Activated gamma-delta T cell treated with Interleukin-2 at 50 U/mL for 16 hours (primary cell): ENCODE measurements around the gene C10orf90.

Experiments
- DNase-seq: peaks from one replicate; pipeline ENCODE4 v3.0.0-alpha.2; 2020

Gene C10orf90

GRCh38 chr10:126417220-126417825, 253.2 kb downstream of the C10orf90 start:
- DNase-seq = no peak

- DNase-seq = no peak
Observed at GRCh38 chr10:126409821-126410220, 260.7 kb downstream of the C10orf90 start.

- DNase-seq = no peak
Observed at GRCh38 chr10:126408953-126409641, 261.4 kb downstream of the C10orf90 start.

- no peak for DNase-seq
Observed at GRCh38 chr10:126407831-126408230, 262.7 kb downstream of the C10orf90 start.

- no peak for DNase-seq
Observed at GRCh38 chr10:126405239-126405775, 265.2 kb downstream of the C10orf90 start.

GRCh38 chr10:126402721-126403695, 267.5 kb downstream of the C10orf90 start:
- no peak for DNase-seq

- no peak for DNase-seq
Observed at GRCh38 chr10:126400641-126401040, 269.9 kb downstream of the C10orf90 start.

GRCh38 chr10:126398924-126399323, 271.6 kb downstream of the C10orf90 start:
- no peak for DNase-seq

GRCh38 chr10:126398383-126398743, 272.1 kb downstream of the C10orf90 start:
- no peak for DNase-seq

GRCh38 chr10:126397640-126398382, 272.7 kb downstream of the C10orf90 start:
- no peak for DNase-seq

GRCh38 chr10:126397156-126397555, 273.3 kb downstream of the C10orf90 start:
- DNase-seq = no peak

- DNase-seq = no peak
Observed at GRCh38 chr10:126394948-126395347, 275.5 kb downstream of the C10orf90 start.

- no peak for DNase-seq
Observed at GRCh38 chr10:126393076-126393475, 277.4 kb downstream of the C10orf90 start.

GRCh38 chr10:126392469-126392868, 278.0 kb downstream of the C10orf90 start:
- no peak for DNase-seq

- DNase-seq = no peak
Observed at GRCh38 chr10:126392068-126392467, 278.4 kb downstream of the C10orf90 start.

- DNase-seq = no peak
Observed at GRCh38 chr10:126391192-126391885, 279.2 kb downstream of the C10orf90 start.

- no peak for DNase-seq
Observed at GRCh38 chr10:126390324-126390723, 280.2 kb downstream of the C10orf90 start.

GRCh38 chr10:126387931-126388911, 282.3 kb downstream of the C10orf90 start, which contains the start of gene ADAM12:
Gene ADAM12, minus strand, starts transcription at chr10:126388477. Its CDS starts 332 bp downstream, at chr10:126388145.
- no peak for DNase-seq

GRCh38 chr10:126387041-126387921, 283.2 kb downstream of the C10orf90 start:
- no peak for DNase-seq
